HG03066 (cell line): ENCODE measurements around the gene LARGE2.

ENCODE experiments used
- ATAC-seq: cut with Tn5 transposase; IDR thresholded peaks from one replicate; pipeline ENCODE4 v1.9.1; 2021; ENCODE audit warnings: low read depth; ENCODE audit not compliant: unreplicated experiment

The LARGE2 gene

DNA sequence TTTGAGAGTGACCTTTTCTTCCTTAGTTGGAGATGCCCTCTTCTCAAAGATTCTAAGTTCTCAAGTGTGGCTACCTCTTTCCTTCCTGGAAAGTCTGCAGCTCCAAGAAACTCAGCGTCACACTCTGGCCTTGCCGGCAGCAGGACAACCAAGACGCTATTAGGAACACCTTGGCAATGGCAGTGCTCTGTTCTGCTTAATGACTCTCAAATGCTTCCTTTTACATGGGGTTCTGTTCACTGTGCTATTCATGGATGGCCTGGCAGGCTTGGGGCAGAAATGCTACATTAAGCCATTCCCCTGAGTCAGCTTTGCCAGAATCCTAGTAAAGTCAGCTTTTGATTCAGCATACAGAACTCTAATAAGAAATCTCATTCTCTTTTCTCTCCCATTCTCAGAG, 25.9 kb downstream of the LARGE2 start:
- ATAC-seq: no peak

GRCh38 chr11:45949992-45950407, 27.5 kb downstream of the LARGE2 start:
- no peak for ATAC-seq

GRCh38 chr11:45959851-45960250, 37.4 kb downstream of the LARGE2 start:
- no peak for ATAC-seq

DNA sequence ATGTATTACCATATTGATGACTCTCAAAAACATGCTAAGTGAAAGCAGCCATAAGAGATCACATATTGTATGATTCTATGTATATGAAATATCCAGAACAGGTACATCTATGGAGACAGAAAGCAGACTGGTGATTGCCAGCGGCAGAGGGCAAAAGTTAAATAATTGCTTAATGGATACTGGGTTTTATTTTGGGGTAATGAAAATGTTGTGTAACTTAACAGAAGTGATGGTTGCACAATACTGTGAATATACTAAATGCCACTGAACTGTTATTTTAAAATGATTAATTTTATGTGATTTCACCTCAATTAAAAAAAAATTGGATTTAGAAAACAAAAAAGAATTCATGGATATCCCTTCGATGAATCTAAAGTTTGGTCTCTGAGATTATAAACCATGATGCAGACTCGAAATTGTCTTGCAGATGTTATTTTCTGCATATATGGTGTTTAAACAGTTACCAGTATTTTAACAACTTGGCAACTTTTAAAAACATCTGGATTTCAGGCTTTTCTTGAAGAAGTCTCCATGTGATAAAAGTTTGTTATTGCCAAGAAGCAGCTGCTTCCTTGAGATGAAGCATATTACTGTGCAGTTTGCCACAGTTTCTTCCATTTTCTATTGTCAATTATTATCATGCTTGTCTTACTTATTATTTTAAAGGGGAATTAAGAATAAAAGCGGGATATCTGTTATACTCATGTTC, 38.1 kb downstream of the LARGE2 start:
- ATAC-seq: no peak

DNA sequence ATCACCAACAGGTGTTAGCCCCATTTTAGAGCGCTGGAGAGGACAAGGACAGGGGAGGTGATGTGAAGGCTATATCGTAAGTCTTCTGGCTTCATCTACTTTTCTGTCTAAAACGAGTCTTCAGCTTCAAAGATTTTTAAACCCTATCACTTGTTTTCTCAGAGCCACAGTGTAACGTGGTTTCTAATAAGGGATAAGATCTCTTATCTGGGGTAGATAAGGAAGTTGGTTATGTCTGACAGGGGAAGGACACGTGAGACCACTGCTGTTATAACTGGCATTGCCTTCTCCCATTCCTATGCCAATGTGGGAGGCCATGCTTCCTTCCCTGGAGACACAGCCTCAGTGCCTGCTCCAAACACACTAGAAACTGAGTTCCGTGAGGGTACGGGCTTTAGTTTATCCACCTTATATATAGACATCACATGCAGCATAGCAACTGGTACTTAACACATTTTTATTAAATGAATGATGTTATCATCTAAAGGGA, 39.3 kb downstream of the LARGE2 start:
- no peak for ATAC-seq

GRCh38 chr11:45964911-45965389, 42.5 kb downstream of the LARGE2 start:
- no peak for ATAC-seq

- no peak for ATAC-seq
Measured at GRCh38 chr11:45967506-45967905, 45.0 kb downstream of the LARGE2 start.

DNA sequence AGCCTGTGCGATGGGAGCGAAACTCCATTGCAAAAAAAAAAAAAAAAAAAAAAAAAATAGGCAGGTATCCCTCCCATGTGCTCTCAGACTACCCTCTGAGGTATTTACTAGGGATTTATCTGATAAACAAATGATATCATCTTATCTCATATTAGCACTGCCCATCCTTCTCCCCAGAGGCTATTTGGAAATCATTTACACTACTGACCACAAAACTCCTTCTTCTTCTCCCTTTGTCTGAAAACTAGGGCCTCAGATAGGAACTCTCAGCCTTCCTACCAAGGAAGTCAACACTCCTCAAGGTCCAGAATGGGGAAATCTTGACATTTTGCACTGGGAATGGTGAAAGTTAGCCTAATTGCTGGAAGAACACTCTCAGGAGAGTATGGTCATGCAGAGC, 46.4 kb downstream of the LARGE2 start:
- no peak for ATAC-seq

DNA sequence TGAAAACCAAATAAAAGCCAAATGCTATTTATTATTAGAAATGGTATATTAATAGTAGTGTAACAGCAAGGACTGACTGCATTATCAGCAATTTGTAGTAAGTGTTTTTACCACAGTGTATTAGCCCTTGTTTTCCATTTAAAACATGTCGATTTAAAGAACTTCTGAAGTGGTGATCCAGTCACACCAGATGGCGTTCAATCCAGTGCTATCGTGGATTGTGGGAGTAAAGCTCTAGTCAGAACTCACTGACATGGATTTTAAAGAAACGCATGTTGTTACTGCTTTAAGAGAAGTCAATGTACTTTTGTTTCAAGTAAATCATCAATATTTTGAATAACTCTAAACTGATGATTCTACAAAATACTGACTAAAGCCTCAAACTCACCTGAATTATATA, 51.1 kb downstream of the LARGE2 start:
- no peak for ATAC-seq

DNA sequence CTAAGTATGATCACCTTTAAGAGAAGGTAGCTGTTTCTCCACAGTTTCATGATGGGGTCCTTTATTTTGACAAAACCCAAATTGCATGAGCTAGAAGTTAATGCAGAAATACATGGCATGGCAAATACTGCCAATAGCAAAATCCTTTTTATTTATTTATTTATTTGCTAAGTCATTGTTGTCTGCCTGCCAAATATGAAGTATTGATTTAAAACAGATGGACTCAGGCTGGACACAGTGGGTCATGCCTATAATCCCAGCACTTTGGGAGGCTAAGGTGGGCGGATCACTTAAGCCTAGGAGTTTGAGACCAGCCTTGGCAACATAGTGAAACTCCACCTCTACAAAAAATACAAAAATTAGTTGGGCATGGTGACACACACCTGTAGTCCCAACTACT, 52.4 kb downstream of the LARGE2 start:
- no peak for ATAC-seq
